Measurements from ENCODE around the gene PRUNE2. TPM values are rescaled to one million over a fixed set of nuclear protein-coding genes. Genes with fewer than 3 reads are reported as not detected.

Gene PRUNE2
- polyA plus RNA-seq, 1 donor (not counting 4 experiments of a cell fraction or from before 2014, with no cell fraction given), result 0.41 TPM

GRCh38 chr9:76699971-76700370, 205.9 kb downstream of the PRUNE2 start:
- no peak overlapping the region for H3K27ac ChIP-seq (ENCODE audit: control insufficient read depth, insufficient read depth, low read length)
- DNase-seq (ENCODE audit: low read depth, low spot score), result no peak
- no peaks in the 10 kb centered on the region for H3K27me3 ChIP-seq (ENCODE audit: control insufficient read depth, extremely low read depth, insufficient read depth, low read length)
- no peaks in the 10 kb centered on the region for H3K36me3 ChIP-seq (ENCODE audit: control insufficient read depth in 2 of 2, extremely low read depth in 1 of 2, insufficient read depth in 2 of 2, low read length in 2 of 2)
- H3K4me1 ChIP-seq (ENCODE audit: control insufficient read depth, extremely low read depth, insufficient read depth, low read length), result no peaks in the 10 kb centered on the region
- FAIRE-seq, result no peak
- H3K79me2 ChIP-seq (ENCODE audit: control insufficient read depth, insufficient read depth, low read length), result no peaks in the 10 kb centered on the region
- dilution Hi-C loops (cut with MboI; ENCODE audit: extremely low pct_ligation_motif_present, low sequenced_read_pairs), result no loop called here
- no peak overlapping the region for H3K4me3 ChIP-seq (ENCODE audit: control insufficient read depth in 2 of 3, extremely low read depth in 1 of 3, insufficient read depth in 2 of 3, low read depth in 1 of 3, low read length in 3 of 3)
- no peaks in the 10 kb centered on the region for H4K20me1 ChIP-seq (ENCODE audit: control insufficient read depth, extremely low read depth, insufficient read depth, low read length)
- H3K4me2 ChIP-seq (ENCODE audit: control insufficient read depth, extremely low read depth, insufficient read depth, low read depth, low read length), result no peak overlapping the region
- H2AFZ ChIP-seq (ENCODE audit: control insufficient read depth, low read length), result no peak overlapping the region
- H3K9me1 ChIP-seq (ENCODE audit: control insufficient read depth, extremely low read depth, insufficient read depth, low read length), result no peaks in the 10 kb centered on the region
- H3K9ac ChIP-seq (ENCODE audit: control insufficient read depth, extremely low read depth, insufficient read depth, low read length), result no peak overlapping the region
- H3K9me3 ChIP-seq (ENCODE audit: control insufficient read depth, low read depth, low read length), result no peaks in the 10 kb centered on the region
- TF ChIP-seq CTCF (optimal IDR thresholded peaks at IDR 0.05 in 1 of 3, IDR thresholded peaks at IDR 0.05 in 1 of 3, conservative IDR thresholded peaks at IDR 0.05 in 1 of 3; ENCODE audit: extremely low read depth in 1 of 3, insufficient read depth in 2 of 3, low read length in 3 of 3), result no peak
- TF ChIP-seq EZH2 (IDR thresholded peaks at IDR 0.05; ENCODE audit: low read length), result no peak

GRCh38 chr9:76697554-76697953, 208.4 kb downstream of the PRUNE2 start:
- no peak for FAIRE-seq
- H3K4me3 ChIP-seq (ENCODE audit: control insufficient read depth in 2 of 3, extremely low read depth in 1 of 3, insufficient read depth in 2 of 3, low read depth in 1 of 3, low read length in 3 of 3), result no peak overlapping the region
- H3K9ac ChIP-seq (ENCODE audit: control insufficient read depth, extremely low read depth, insufficient read depth, low read length), result no peak overlapping the region
- no peak overlapping the region for H3K4me2 ChIP-seq (ENCODE audit: control insufficient read depth, extremely low read depth, insufficient read depth, low read depth, low read length)
- no peak for DNase-seq (ENCODE audit: low read depth, low spot score)
- TF ChIP-seq EZH2 (IDR thresholded peaks at IDR 0.05; ENCODE audit: low read length) (no peak), CTCF (optimal IDR thresholded peaks at IDR 0.05 in 1 of 3, IDR thresholded peaks at IDR 0.05 in 1 of 3, conservative IDR thresholded peaks at IDR 0.05 in 1 of 3; ENCODE audit: extremely low read depth in 1 of 3, insufficient read depth in 2 of 3, low read length in 3 of 3) (no peak)
- dilution Hi-C loops (cut with MboI; ENCODE audit: extremely low pct_ligation_motif_present, low sequenced_read_pairs), result no loop called here
- H3K79me2 ChIP-seq (ENCODE audit: control insufficient read depth, insufficient read depth, low read length), result no peaks in the 10 kb centered on the region
- H3K9me3 ChIP-seq (ENCODE audit: control insufficient read depth, low read depth, low read length), result no peaks in the 10 kb centered on the region
- H3K9me1 ChIP-seq (ENCODE audit: control insufficient read depth, extremely low read depth, insufficient read depth, low read length), result no peaks in the 10 kb centered on the region
- H3K27me3 ChIP-seq (ENCODE audit: control insufficient read depth, extremely low read depth, insufficient read depth, low read length), result no peaks in the 10 kb centered on the region
- no peaks in the 10 kb centered on the region for H4K20me1 ChIP-seq (ENCODE audit: control insufficient read depth, extremely low read depth, insufficient read depth, low read length)
- no peaks in the 10 kb centered on the region for H3K4me1 ChIP-seq (ENCODE audit: control insufficient read depth, extremely low read depth, insufficient read depth, low read length)
- no peak overlapping the region for H2AFZ ChIP-seq (ENCODE audit: control insufficient read depth, low read length)
- H3K36me3 ChIP-seq (ENCODE audit: control insufficient read depth in 2 of 2, extremely low read depth in 1 of 2, insufficient read depth in 2 of 2, low read length in 2 of 2), result no peaks in the 10 kb centered on the region
- no peak overlapping the region for H3K27ac ChIP-seq (ENCODE audit: control insufficient read depth, insufficient read depth, low read length)

All from keratinocyte (primary cell).